22Rv1 (cell line): ENCODE measurements around the gene OPALIN.

ENCODE experiments used
- H3K27ac ChIP-seq: fragments of 450-650 bp; 2 replicates; pipeline ENCODE4 v1.5.1; 2017
- CTCF ChIP-seq: fragments of 450-650 bp; IDR thresholded peaks from 2 replicates; pipeline ENCODE4 v1.5.1; 2017; ENCODE audit warnings: mild to moderate bottlenecking
- ZFX ChIP-seq: fragments of 450-650 bp; IDR thresholded peaks from 2 replicates; pipeline ENCODE4 v1.6.1; 2017; ENCODE audit warnings: antibody characterized with exemption, borderline replicate concordance

Gene OPALIN

GRCh38 chr10:96400465-96400864 lies 41.7 kb upstream of the OPALIN start:
- TF ChIP-seq CTCF = no peak
- no peak for TF ChIP-seq ZFX
- H3K27ac ChIP-seq = no peak overlapping the region

- no peak overlapping the region for H3K27ac ChIP-seq
- TF ChIP-seq CTCF (no peak), ZFX (no peak)
Observed at GRCh38 chr10:96397902-96398301, 39.1 kb upstream of the OPALIN start.

GRCh38 chr10:96395931-96396877 lies 37.4 kb upstream of the OPALIN start:
- TF ChIP-seq CTCF (peak; percentile 89), ZFX (no peak)

GRCh38 chr10:96390460-96390864 lies 31.7 kb upstream of the OPALIN start:
- peak overlapping the region; percentile 12; the same call in 1 of the 2 replicates for H3K27ac ChIP-seq
- no peak for TF ChIP-seq CTCF
- no peak for TF ChIP-seq ZFX

More at GRCh38 chr10:96395931-96396877, 37.4 kb upstream of the OPALIN start:
- H3K27ac ChIP-seq = no peak overlapping the region

GRCh38 chr10:96389785-96390184 lies 31.0 kb upstream of the OPALIN start:
- no peak overlapping the region for H3K27ac ChIP-seq
- TF ChIP-seq ZFX = no peak
- TF ChIP-seq CTCF = no peak

- TF ChIP-seq CTCF = no peak
- TF ChIP-seq ZFX = no peak
- H3K27ac ChIP-seq = no peak overlapping the region
Observed at GRCh38 chr10:96387601-96388000, 28.8 kb upstream of the OPALIN start.

GRCh38 chr10:96387161-96387560 lies 28.4 kb upstream of the OPALIN start:
- H3K27ac ChIP-seq = no peak overlapping the region
- TF ChIP-seq CTCF (no peak), ZFX (no peak)
